A549 (cell line): Measurements from ENCODE around the gene EYA3. TPM values are rescaled to one million over a fixed set of nuclear protein-coding genes. Genes with fewer than 3 reads are reported as not detected.

ENCODE experiments used
- ATAC-seq, 2 experiments: fragments of 200-7000 bp in 1 of 2; fragments of >200 bp in 1 of 2; cut with Nextera tagmentation in 1 of 2; cut with Tn5 transposase in 1 of 2; 3 replicates each; pipeline versions ENCODE4 v1.8.0 to v1.9.1; 2018 to 2020; ENCODE audit warnings: mild to moderate bottlenecking in 1 of 2, moderate library complexity in 1 of 2
- CTCF ChIA-PET: fragments of 300-600 bp; sonication (Branson Sonifier 250); formaldehyde crosslinking; extraction: SDS; loops from one replicate; lab custom pipeline; 2021; ENCODE audit warnings: antibody characterized with exemption, inconsistent platforms; lab: Yijun Ruan, JAX
- POLR2A ChIA-PET: fragments of 350-600 bp; formaldehyde crosslinking; extraction: SDS; loops from one replicate; lab custom pipeline; 2021; ENCODE audit warnings: antibody characterized with exemption, inconsistent platforms; lab: Yijun Ruan, JAX
- DNase-seq, 2 experiments: peaks; one replicate each; pipeline versions ENCODE4 v3.0.0 to v3.0.0-alpha.2; 2011 to 2016; ENCODE audit warnings: low read depth in 1 of 2, low spot score in 1 of 2
- FAIRE-seq: peaks from 2 replicates; lab custom pipeline; 2011; peaks lifted over from hg19 to GRCh38; lab: Jason Lieb, UNC
- H3K27ac ChIP-seq, 2 experiments: fragments of >200 bp; sonication (Bioruptor Twin); formaldehyde crosslinking; 3 replicates each; pipeline ENCODE4 v1.5.1; 2016 to 2017
- H3K4me1 ChIP-seq: fragments of >200 bp; sonication (Bioruptor Twin); formaldehyde crosslinking; 3 replicates; pipeline ENCODE4 v1.6.1; 2016
- H3K4me2 ChIP-seq: fragments of >200 bp; sonication (Bioruptor Twin); formaldehyde crosslinking; 3 replicates; pipeline ENCODE4 v1.6.1; 2016
- H3K4me3 ChIP-seq: fragments of >200 bp; sonication (Bioruptor Twin); formaldehyde crosslinking; 3 replicates; pipeline ENCODE4 v1.5.1; 2016
- H3K9me3 ChIP-seq: fragments of >200 bp; sonication (Bioruptor Twin); formaldehyde crosslinking; 3 replicates; pipeline ENCODE4 v1.6.1; 2016
- BCL3 ChIP-seq: fragments of >200 bp; sonication (Bioruptor Twin); formaldehyde crosslinking; IDR thresholded peaks from 3 replicates; pipeline ENCODE4 v1.6.1; 2016
- ELK1 ChIP-seq: fragments of 150-350 bp; IDR thresholded peaks from 2 replicates; pipeline ENCODE4 v1.6.1; 2014; ENCODE audit warnings: low read depth, mild to moderate bottlenecking, low read length
- FOXS1 ChIP-seq: fragments of 250-450 bp; sonication (Bioruptor Pico); IDR thresholded peaks from 2 replicates; pipeline ENCODE4 v1.5.0; 2020; ENCODE audit warnings: mild to moderate bottlenecking, moderate library complexity
- GATA3 ChIP-seq: IDR thresholded peaks from 2 replicates; pipeline ENCODE4 v1.6.1; 2012; ENCODE audit warnings: borderline replicate concordance
- HDAC2 ChIP-seq: fragments of 200-600 bp; sonication (generic); IDR thresholded peaks from 2 replicates; pipeline ENCODE4 v1.6.1; 2016
- HES2 ChIP-seq: fragments of >200 bp; sonication (Bioruptor Twin); formaldehyde crosslinking; IDR thresholded peaks from 2 replicates; pipeline ENCODE4 v1.6.1; 2016
- HOXB13 ChIP-seq: fragments of 250-450 bp; sonication (Bioruptor Pico); IDR thresholded peaks from 2 replicates; pipeline ENCODE4 v1.5.0; 2020; ENCODE audit warnings: low read depth, mild to moderate bottlenecking, moderate library complexity
- KDM1A ChIP-seq: fragments of 200-600 bp; sonication (generic); IDR thresholded peaks from 2 replicates; pipeline ENCODE4 v1.6.1; 2016; ENCODE audit warnings: low read depth, mild to moderate bottlenecking
- MAFK ChIP-seq: fragments of 450-650 bp; IDR thresholded peaks from 2 replicates; pipeline ENCODE4 v1.6.1; 2014; ENCODE audit not compliant: partially characterized antibody
- NPAS2 ChIP-seq: fragments of 250-450 bp; sonication (Bioruptor Pico); IDR thresholded peaks from 2 replicates; pipeline ENCODE4 v1.8.0; 2022; ENCODE audit warnings: mild to moderate bottlenecking, moderate library complexity, borderline replicate concordance
- NR3C1 ChIP-seq: fragments of >200 bp; sonication (Bioruptor Twin); formaldehyde crosslinking; IDR thresholded peaks from 3 replicates; pipeline ENCODE4 v1.6.1; 2017
- PBX3 ChIP-seq: IDR thresholded peaks from 2 replicates; pipeline ENCODE4 v1.6.1; 2012
- POLR2A ChIP-seq: IDR thresholded peaks from 2 replicates; pipeline ENCODE4 v1.6.1; 2012; ENCODE audit warnings: mild to moderate bottlenecking, low read length
- RARB ChIP-seq: fragments of 250-450 bp; sonication (Bioruptor Pico); IDR thresholded peaks from 2 replicates; pipeline ENCODE4 v1.8.0; 2021; ENCODE audit warnings: mild to moderate bottlenecking, moderate library complexity
- RFX5 ChIP-seq: fragments of 450-650 bp; IDR thresholded peaks from 2 replicates; pipeline ENCODE4 v1.7.1; 2014; ENCODE audit warnings: antibody characterized with exemption, mild to moderate bottlenecking, moderate library complexity
- SMC3 ChIP-seq: fragments of >200 bp; sonication (Bioruptor Twin); formaldehyde crosslinking; IDR thresholded peaks from 3 replicates; pipeline ENCODE4 v1.6.1; 2018; ENCODE audit warnings: inconsistent platforms
- TP53 ChIP-seq: fragments of 250-450 bp; sonication (Bioruptor Pico); IDR thresholded peaks from 2 replicates; pipeline ENCODE4 v1.5.0; 2021; ENCODE audit warnings: mild to moderate bottlenecking, moderate library complexity
- ZNF302 ChIP-seq: fragments of 250-450 bp; sonication (Bioruptor Pico); IDR thresholded peaks from 2 replicates; pipeline ENCODE4 v1.9.0; 2021; ENCODE audit warnings: inconsistent platforms, mild to moderate bottlenecking, moderate library complexity
- WGBS: methylation state at CpG from one replicate; pipeline ENCODE4 v1.1.6; 2017; ENCODE audit errors: missing lambda C conversion rate; 5-methylcytosine and 5-hydroxymethylcytosine counted together
- polyA plus RNA-seq, 4 experiments: library from polyadenylated mRNA; depleted of rRNA in 3 of 4; stranded (reverse); fragments of >200 nt; fragmentation: RNase III in 1 of 4; extraction: RNeasy Plus Mini Kit Qiagen cat#74134 plus additional on column Dnase treatment in 1 of 4; gene quantifications; 2 replicates in 3 of 4; 3 replicates in 1 of 4; pipeline ENCODE4 v1.2.3, GENCODE V29; 2011 to 2017
- TF ChIP-seq, protein P1 (sequence below): fragments of 200-600 bp; sonication (generic); IDR thresholded peaks from 2 replicates; pipeline ENCODE4 v1.6.1; 2016; ENCODE audit warnings: antibody characterized with exemption, mild to moderate bottlenecking, moderate library complexity
- TF ChIP-seq, protein P2 (sequence below): fragments of 250-450 bp; sonication (Bioruptor Pico); IDR thresholded peaks from 2 replicates; pipeline ENCODE4 v1.5.0; 2021; ENCODE audit warnings: mild to moderate bottlenecking, moderate library complexity, borderline replicate concordance

The EYA3 gene
- polyA plus RNA-seq, 2 of the 4 experiments (the other 2 are of a cell fraction), result 5.7 to 9.3 TPM

GRCh38 chr1:28056129-28056925, 32.1 kb downstream of the EYA3 start:
- 88% methylated on average over 4 of the region's 4 CpGs for WGBS
- H3K4me2 ChIP-seq, result no peak overlapping the region
- POLR2A ChIA-PET, result no interaction called here
- TF ChIP-seq HOXB13 (CRISPR knock-in tag), result no peak
- CTCF ChIA-PET, result no interaction called here
- FAIRE-seq, result no peak
- no peak for DNase-seq
- no peak for ATAC-seq
- no peaks in the 10 kb centered on the region for H3K4me1 ChIP-seq
- no peak overlapping the region for H3K27ac ChIP-seq
- no peak overlapping the region for H3K4me3 ChIP-seq
- H3K9me3 ChIP-seq, result no peaks in the 10 kb centered on the region

- POLR2A ChIA-PET, result interaction anchor here (0.9 kb wide), 1 partner anchor 38 kb away, joined by 3 read pairs; the partner anchor contains the start of gene EYA3
Observed at GRCh38 chr1:28050776-28051175, 37.6 kb downstream of the EYA3 start.

DNA sequence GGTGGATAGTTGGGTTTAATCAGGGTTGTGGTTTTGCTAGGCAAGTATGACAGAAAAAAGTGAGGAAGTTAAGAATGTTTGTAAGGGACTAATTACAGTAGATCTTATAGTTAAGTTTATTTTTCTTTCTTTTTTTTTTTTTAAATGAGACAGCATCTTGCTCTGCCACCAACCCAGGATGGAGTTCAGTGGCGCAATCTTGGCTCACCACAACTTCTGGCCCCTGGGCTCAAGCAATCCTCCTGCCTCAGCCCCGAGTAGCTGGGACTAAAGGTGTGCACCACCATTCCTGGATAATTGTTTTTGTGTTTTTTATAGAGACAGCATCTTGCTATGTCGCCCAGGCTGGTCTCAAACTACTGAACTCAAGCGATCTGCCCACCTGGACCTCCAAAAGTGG, 41.7 kb downstream of the EYA3 start:
- no peak overlapping the region for H3K27ac ChIP-seq
- FAIRE-seq (no peak), DNase-seq (no peak), ATAC-seq (no peak)
- no peak for TF ChIP-seq GATA3
- TF ChIP-seq SMC3, result no peak
- TF ChIP-seq RARB (CRISPR knock-in tag), result no peak
- no peak for TF ChIP-seq POLR2A
- no peak for TF ChIP-seq ZNF302 (CRISPR knock-in tag)
- TF ChIP-seq NR3C1, result no peak
- no peak for TF ChIP-seq KDM1A
- no peak for TF ChIP-seq BCL3
- no peak for TF ChIP-seq HOXB13 (CRISPR knock-in tag)
- no peak for TF ChIP-seq TP53 (CRISPR knock-in tag)
- TF ChIP-seq MAFK, result no peak
- no peaks in the 10 kb centered on the region for H3K9me3 ChIP-seq
- POLR2A ChIA-PET, result no interaction called here
- no peak overlapping the region for H3K4me2 ChIP-seq
- no peak overlapping the region for H3K4me3 ChIP-seq
- 99% methylated on average over 4 of the region's 4 CpGs for WGBS
- CTCF ChIA-PET, result no interaction called here
- no peaks in the 10 kb centered on the region for H3K4me1 ChIP-seq

More at GRCh38 chr1:28050776-28051175, 37.6 kb downstream of the EYA3 start:
- ATAC-seq (no peak), FAIRE-seq (no peak), DNase-seq (no peak)
- Histone ChIP-seq H3K4me2 (no peak overlapping the region), H3K27ac (no peak overlapping the region), H3K4me3 (no peak overlapping the region), H3K4me1 (no peaks in the 10 kb centered on the region), H3K9me3 (no peaks in the 10 kb centered on the region)
- CTCF ChIA-PET, result interaction anchor here (0.9 kb wide), 1 partner anchor 41 kb away, joined by 3 read pairs; no protein-coding TSS in a partner anchor
- TF ChIP-seq HOXB13 (CRISPR knock-in tag) (no peak), ELK1 (no peak)
- 83% methylated on average over 1 of the region's 1 CpG for WGBS

DNA sequence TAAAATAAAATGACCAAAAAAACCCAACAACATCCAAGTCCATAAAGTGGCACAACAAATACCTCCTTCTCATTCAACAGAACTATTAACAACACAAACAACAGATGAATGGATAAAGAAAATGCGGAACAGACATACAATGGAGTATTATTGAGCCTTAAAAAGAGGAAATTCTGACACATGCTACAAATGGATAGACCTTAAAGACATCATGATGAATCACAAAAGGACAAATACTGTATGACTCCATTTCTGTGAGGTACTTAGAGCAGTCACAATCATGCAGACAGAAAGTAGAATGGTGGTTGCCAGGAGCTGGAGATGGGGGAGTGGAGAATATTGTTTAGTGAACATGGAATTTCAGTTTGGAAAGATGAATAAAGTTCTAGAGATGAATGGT, 42.6 kb downstream of the EYA3 start:
- H3K4me1 ChIP-seq, result no peaks in the 10 kb centered on the region
- H3K4me3 ChIP-seq, result no peak overlapping the region
- 95% methylated on average over 1 of the region's 1 CpG for WGBS
- FAIRE-seq, result no peak
- H3K27ac ChIP-seq, result no peak overlapping the region
- no peak for ATAC-seq
- DNase-seq, result no peak
- POLR2A ChIA-PET, result no interaction called here
- no peak overlapping the region for H3K4me2 ChIP-seq
- CTCF ChIA-PET, result no interaction called here
- no peaks in the 10 kb centered on the region for H3K9me3 ChIP-seq
- TF ChIP-seq FOXS1, result no peak
- no peak for TF ChIP-seq POLR2A
- TF ChIP-seq, protein P1, sequence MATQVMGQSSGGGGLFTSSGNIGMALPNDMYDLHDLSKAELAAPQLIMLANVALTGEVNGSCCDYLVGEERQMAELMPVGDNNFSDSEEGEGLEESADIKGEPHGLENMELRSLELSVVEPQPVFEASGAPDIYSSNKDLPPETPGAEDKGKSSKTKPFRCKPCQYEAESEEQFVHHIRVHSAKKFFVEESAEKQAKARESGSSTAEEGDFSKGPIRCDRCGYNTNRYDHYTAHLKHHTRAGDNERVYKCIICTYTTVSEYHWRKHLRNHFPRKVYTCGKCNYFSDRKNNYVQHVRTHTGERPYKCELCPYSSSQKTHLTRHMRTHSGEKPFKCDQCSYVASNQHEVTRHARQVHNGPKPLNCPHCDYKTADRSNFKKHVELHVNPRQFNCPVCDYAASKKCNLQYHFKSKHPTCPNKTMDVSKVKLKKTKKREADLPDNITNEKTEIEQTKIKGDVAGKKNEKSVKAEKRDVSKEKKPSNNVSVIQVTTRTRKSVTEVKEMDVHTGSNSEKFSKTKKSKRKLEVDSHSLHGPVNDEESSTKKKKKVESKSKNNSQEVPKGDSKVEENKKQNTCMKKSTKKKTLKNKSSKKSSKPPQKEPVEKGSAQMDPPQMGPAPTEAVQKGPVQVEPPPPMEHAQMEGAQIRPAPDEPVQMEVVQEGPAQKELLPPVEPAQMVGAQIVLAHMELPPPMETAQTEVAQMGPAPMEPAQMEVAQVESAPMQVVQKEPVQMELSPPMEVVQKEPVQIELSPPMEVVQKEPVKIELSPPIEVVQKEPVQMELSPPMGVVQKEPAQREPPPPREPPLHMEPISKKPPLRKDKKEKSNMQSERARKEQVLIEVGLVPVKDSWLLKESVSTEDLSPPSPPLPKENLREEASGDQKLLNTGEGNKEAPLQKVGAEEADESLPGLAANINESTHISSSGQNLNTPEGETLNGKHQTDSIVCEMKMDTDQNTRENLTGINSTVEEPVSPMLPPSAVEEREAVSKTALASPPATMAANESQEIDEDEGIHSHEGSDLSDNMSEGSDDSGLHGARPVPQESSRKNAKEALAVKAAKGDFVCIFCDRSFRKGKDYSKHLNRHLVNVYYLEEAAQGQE, result no peak
- no peak for TF ChIP-seq MAFK
- no peak for TF ChIP-seq NPAS2 (CRISPR knock-in tag)
- no peak for TF ChIP-seq HES2
- TF ChIP-seq RFX5, result no peak
- TF ChIP-seq, protein P2, sequence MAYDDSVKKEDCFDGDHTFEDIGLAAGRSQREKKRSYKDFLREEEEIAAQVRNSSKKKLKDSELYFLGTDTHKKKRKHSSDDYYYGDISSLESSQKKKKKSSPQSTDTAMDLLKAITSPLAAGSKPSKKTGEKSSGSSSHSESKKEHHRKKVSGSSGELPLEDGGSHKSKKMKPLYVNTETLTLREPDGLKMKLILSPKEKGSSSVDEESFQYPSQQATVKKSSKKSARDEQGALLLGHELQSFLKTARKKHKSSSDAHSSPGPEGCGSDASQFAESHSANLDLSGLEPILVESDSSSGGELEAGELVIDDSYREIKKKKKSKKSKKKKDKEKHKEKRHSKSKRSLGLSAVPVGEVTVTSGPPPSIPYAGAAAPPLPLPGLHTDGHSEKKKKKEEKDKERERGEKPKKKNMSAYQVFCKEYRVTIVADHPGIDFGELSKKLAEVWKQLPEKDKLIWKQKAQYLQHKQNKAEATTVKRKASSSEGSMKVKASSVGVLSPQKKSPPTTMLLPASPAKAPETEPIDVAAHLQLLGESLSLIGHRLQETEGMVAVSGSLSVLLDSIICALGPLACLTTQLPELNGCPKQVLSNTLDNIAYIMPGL, result no peak
- TF ChIP-seq PBX3, result no peak
- TF ChIP-seq HDAC2, result no peak
